Fibroblast of lung (primary cell): ENCODE data around the gene C13orf42.

Experiments used
- CTCF ChIP-seq, 2 donors: IDR thresholded peaks in 1 of 2; conservative IDR thresholded peaks in 1 of 2; 1 replicate in 1 of 2; 2 replicates in 1 of 2; pipeline ENCODE4 v1.5.1; 2011 to 2012; ENCODE audit warnings: low read length in 2 of 2, control low read depth in 1 of 2, inconsistent platforms in 1 of 2, low read depth in 1 of 2, mild to moderate bottlenecking in 1 of 2
- EZH2 ChIP-seq: IDR thresholded peaks from 2 replicates; pipeline ENCODE4 v1.5.1; 2012; ENCODE audit warnings: low read length, control low read depth, mild to moderate bottlenecking; ENCODE audit errors: missing control alignments

- TF ChIP-seq CTCF (conservative IDR thresholded peaks at IDR 0.05 in 1 of 2, IDR thresholded peaks at IDR 0.05 in 1 of 2; ENCODE audit: low read depth in 1 of 2, low read length in 2 of 2) = no peak
- TF ChIP-seq EZH2 = no peak
Observed at GRCh38 chr13:51048616-51049015, 62.5 kb downstream of the C13orf42 start.
